NCI-H146 treated with DMSO at 0.1 percent for 48 hours (cell line): ENCODE results near the gene TMED10.

Experiments
- DNase-seq: peaks from one replicate; lab custom pipeline; 2025; ENCODE audit not compliant: unreplicated experiment; lab: John Stamatoyannopoulos, UW

TMED10 gene

GRCh38 chr14:75176142-75176820, at the start of gene TMED10:
Gene TMED10, minus strand, starts transcription at chr14:75176612. Its CDS starts 33 bp downstream, at chr14:75176579.
- no peak for DNase-seq

GRCh38 chr14:75224561-75224960, 48.1 kb upstream of the TMED10 start:
- no peak for DNase-seq

- DNase-seq: peak; percentile 26
Measured at GRCh38 chr14:75223664-75224154, 47.3 kb upstream of the TMED10 start.

- no peak for DNase-seq
Measured at GRCh38 chr14:75222208-75222701, 45.8 kb upstream of the TMED10 start.

GRCh38 chr14:75221797-75222196, 45.4 kb upstream of the TMED10 start:
- no peak for DNase-seq

GRCh38 chr14:75220156-75220555, 43.7 kb upstream of the TMED10 start:
- no peak for DNase-seq

GRCh38 chr14:75217508-75218206, 41.2 kb upstream of the TMED10 start:
- no peak for DNase-seq

GRCh38 chr14:75216427-75217006, 40.1 kb upstream of the TMED10 start:
- no peak for DNase-seq

- no peak for DNase-seq
Measured at GRCh38 chr14:75215520-75215919, 39.1 kb upstream of the TMED10 start.

- DNase-seq: no peak
Measured at GRCh38 chr14:75214558-75214957, 38.1 kb upstream of the TMED10 start.

GRCh38 chr14:75213172-75213571, 36.8 kb upstream of the TMED10 start:
- DNase-seq: no peak

GRCh38 chr14:75208843-75209242, 32.4 kb upstream of the TMED10 start:
- DNase-seq: no peak

GRCh38 chr14:75206190-75206589, 29.8 kb upstream of the TMED10 start:
- DNase-seq: no peak

GRCh38 chr14:75205591-75205990, 29.2 kb upstream of the TMED10 start:
- DNase-seq: no peak

GRCh38 chr14:75204116-75204515, 27.7 kb upstream of the TMED10 start:
- DNase-seq: no peak

GRCh38 chr14:75202657-75203056, 26.2 kb upstream of the TMED10 start:
- no peak for DNase-seq

GRCh38 chr14:75201087-75201486, 24.7 kb upstream of the TMED10 start:
- DNase-seq: no peak

GRCh38 chr14:75200451-75200850, 24.0 kb upstream of the TMED10 start:
- DNase-seq: peak; percentile 19

GRCh38 chr14:75198291-75198933, 22.0 kb upstream of the TMED10 start:
- no peak for DNase-seq

- DNase-seq: no peak
Measured at GRCh38 chr14:75197338-75197737, 20.9 kb upstream of the TMED10 start.

GRCh38 chr14:75196468-75196867, 20.1 kb upstream of the TMED10 start:
- DNase-seq: peak; percentile 73
